Activated naive CD8-positive, alpha-beta T cell treated with anti-CD3 and anti-CD28 coated beads, Interleukin-2, amount 10 ng/mL, durations not matched to agents 7 days and 5 days (primary cell): ENCODE measurements around the gene CLSTN2. TPM values are rescaled to one million over a fixed set of nuclear protein-coding genes. Genes with fewer than 3 reads are reported as not detected.

Experiments used
- ATAC-seq: fragments of 150-1000 bp; cut with Tn5 transposase; one replicate; pipeline ENCODE4 v1.10.0; 2021; ENCODE audit warnings: low read depth, moderate library complexity
- POLR2A ChIA-PET: fragments of 350-600 bp; sonication (Branson Sonifier 250); formaldehyde crosslinking; loops from one replicate; lab custom pipeline; 2021; ENCODE audit warnings: antibody characterized with exemption; lab: Charles Lee
- DNase-seq: peaks from one replicate; pipeline ENCODE4 v3.0.0; 2021
- H3K27ac Mint-ChIP-seq: one replicate; pipeline ENCODE4 v1.8.0; 2022; ENCODE audit warnings: mild to moderate bottlenecking, mixed read lengths
- H3K27me3 Mint-ChIP-seq: one replicate; pipeline ENCODE4 v1.8.0; 2022; ENCODE audit warnings: mild to moderate bottlenecking, moderate library complexity, mixed read lengths
- H3K36me3 Mint-ChIP-seq: one replicate; pipeline ENCODE4 v1.8.0; 2021; ENCODE audit warnings: mild to moderate bottlenecking, mixed read lengths
- H3K4me1 Mint-ChIP-seq: one replicate; pipeline ENCODE4 v1.8.0; 2021; ENCODE audit warnings: mixed read lengths
- H3K4me3 Mint-ChIP-seq: one replicate; pipeline ENCODE4 v1.8.0; 2022; ENCODE audit warnings: mild to moderate bottlenecking, moderate library complexity, mixed read lengths
- H3K9me3 Mint-ChIP-seq: one replicate; pipeline ENCODE4 v1.8.0; 2021; ENCODE audit warnings: mixed read lengths
- total RNA-seq, 2 experiments: library from RNA; stranded (reverse); gene quantifications; one replicate each; pipeline ENCODE4 v1.2.3, GENCODE V29; 2021

Gene CLSTN2
- total RNA-seq, 2 experiments from 2014 or later = not detected

DNA sequence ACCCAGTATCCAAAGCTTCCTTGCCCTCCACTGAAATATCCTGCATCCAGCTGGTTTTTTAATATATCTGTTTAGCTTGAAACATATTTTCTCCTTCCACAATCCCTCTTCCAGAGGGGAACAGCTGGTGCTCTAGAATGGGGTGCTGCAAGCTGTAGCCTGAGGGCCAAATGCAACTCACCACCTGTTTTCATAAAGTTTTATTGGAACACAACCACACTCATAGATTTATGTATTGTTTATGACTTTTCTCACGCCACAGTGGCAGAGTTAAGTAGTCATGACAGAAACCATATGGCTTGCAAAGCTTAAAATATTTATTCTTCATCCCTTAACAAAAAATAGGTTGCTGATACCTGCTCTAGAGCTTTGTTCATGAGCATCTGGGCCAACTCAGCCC, 298.7 kb downstream of the CLSTN2 start:
- ATAC-seq = no peak
- no peaks in the 10 kb centered on the region for H3K4me1 Mint-ChIP-seq
- H3K27me3 Mint-ChIP-seq = no peaks in the 10 kb centered on the region
- H3K36me3 Mint-ChIP-seq = no peaks in the 10 kb centered on the region
- no peak overlapping the region for H3K4me3 Mint-ChIP-seq
- POLR2A ChIA-PET = no interaction called here
- no peak overlapping the region for H3K27ac Mint-ChIP-seq
- no peak for DNase-seq
- no peaks in the 10 kb centered on the region for H3K9me3 Mint-ChIP-seq

DNA sequence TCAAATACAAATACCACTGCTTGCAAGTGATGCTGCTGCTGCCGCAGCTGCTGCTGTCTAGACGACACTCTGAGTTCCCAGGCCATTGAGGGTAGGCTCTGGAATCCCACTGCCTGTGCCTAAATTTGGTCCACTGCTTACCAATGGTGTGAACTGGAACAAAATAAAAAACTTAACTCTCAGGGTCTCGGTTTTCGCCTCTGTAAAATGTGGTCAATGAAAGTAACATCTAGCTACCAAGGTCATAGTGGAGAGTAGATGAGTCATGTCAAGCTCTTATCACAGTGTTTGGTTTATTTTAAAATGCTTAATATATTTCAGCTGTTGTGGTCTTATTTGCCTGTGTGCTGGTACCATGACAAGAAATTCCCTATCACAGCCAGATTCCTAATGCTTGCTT, 299.3 kb downstream of the CLSTN2 start:
- no peak for DNase-seq
- Mint-ChIP-seq H3K9me3 (no peaks in the 10 kb centered on the region), H3K27ac (no peak overlapping the region), H3K4me3 (no peak overlapping the region), H3K36me3 (no peaks in the 10 kb centered on the region), H3K27me3 (no peaks in the 10 kb centered on the region), H3K4me1 (no peaks in the 10 kb centered on the region)
- no peak for ATAC-seq
- POLR2A ChIA-PET = no interaction called here

GRCh38 chr3:140236836-140237501, 302.0 kb downstream of the CLSTN2 start:
- ATAC-seq (no peak), DNase-seq (no peak)
- POLR2A ChIA-PET = no interaction called here
- Mint-ChIP-seq H3K27ac (no peak overlapping the region), H3K9me3 (no peaks in the 10 kb centered on the region), H3K27me3 (peaks cover 4% of the 10 kb centered on the region), H3K4me3 (no peak overlapping the region), H3K36me3 (no peaks in the 10 kb centered on the region), H3K4me1 (no peaks in the 10 kb centered on the region)

GRCh38 chr3:140238646-140239314, 303.8 kb downstream of the CLSTN2 start:
- no peak overlapping the region for H3K4me3 Mint-ChIP-seq
- no peak overlapping the region for H3K27ac Mint-ChIP-seq
- no peaks in the 10 kb centered on the region for H3K36me3 Mint-ChIP-seq
- H3K4me1 Mint-ChIP-seq = no peaks in the 10 kb centered on the region
- H3K9me3 Mint-ChIP-seq = no peaks in the 10 kb centered on the region
- POLR2A ChIA-PET = no interaction called here
- ATAC-seq (no peak), DNase-seq (no peak)
- peaks cover 4% of the 10 kb centered on the region for H3K27me3 Mint-ChIP-seq

- POLR2A ChIA-PET = no interaction called here
- ATAC-seq (no peak), DNase-seq (no peak)
- H3K27ac Mint-ChIP-seq = no peak overlapping the region
- peaks cover 4% of the 10 kb centered on the region for H3K27me3 Mint-ChIP-seq
- no peaks in the 10 kb centered on the region for H3K4me1 Mint-ChIP-seq
- no peaks in the 10 kb centered on the region for H3K36me3 Mint-ChIP-seq
- no peak overlapping the region for H3K4me3 Mint-ChIP-seq
- H3K9me3 Mint-ChIP-seq = no peaks in the 10 kb centered on the region
Observed at GRCh38 chr3:140242818-140243276, 307.9 kb downstream of the CLSTN2 start.

GRCh38 chr3:140243575-140243974, 308.6 kb downstream of the CLSTN2 start:
- no peak for ATAC-seq
- Mint-ChIP-seq H3K9me3 (no peaks in the 10 kb centered on the region), H3K36me3 (no peaks in the 10 kb centered on the region), H3K4me3 (no peak overlapping the region), H3K27ac (no peak overlapping the region), H3K4me1 (no peaks in the 10 kb centered on the region), H3K27me3 (peaks cover 4% of the 10 kb centered on the region)
- POLR2A ChIA-PET = no interaction called here
- DNase-seq = no peak

- ATAC-seq (no peak), DNase-seq (no peak)
- Mint-ChIP-seq H3K36me3 (no peaks in the 10 kb centered on the region), H3K27me3 (peaks cover 4% of the 10 kb centered on the region), H3K4me3 (no peak overlapping the region), H3K9me3 (no peaks in the 10 kb centered on the region), H3K4me1 (no peaks in the 10 kb centered on the region), H3K27ac (no peak overlapping the region)
- POLR2A ChIA-PET = no interaction called here
Observed at GRCh38 chr3:140244893-140245292, 309.9 kb downstream of the CLSTN2 start.

GRCh38 chr3:140246578-140246977, 311.6 kb downstream of the CLSTN2 start:
- Mint-ChIP-seq H3K9me3 (no peaks in the 10 kb centered on the region), H3K27ac (no peak overlapping the region), H3K4me1 (no peaks in the 10 kb centered on the region), H3K36me3 (no peaks in the 10 kb centered on the region), H3K27me3 (no peaks in the 10 kb centered on the region), H3K4me3 (no peak overlapping the region)
- POLR2A ChIA-PET = no interaction called here
- no peak for DNase-seq
- ATAC-seq = no peak

GRCh38 chr3:140247775-140248174, 312.8 kb downstream of the CLSTN2 start:
- no peaks in the 10 kb centered on the region for H3K36me3 Mint-ChIP-seq
- H3K27ac Mint-ChIP-seq = no peak overlapping the region
- no peak overlapping the region for H3K4me3 Mint-ChIP-seq
- H3K27me3 Mint-ChIP-seq = no peaks in the 10 kb centered on the region
- ATAC-seq = no peak
- no peaks in the 10 kb centered on the region for H3K4me1 Mint-ChIP-seq
- POLR2A ChIA-PET = no interaction called here
- DNase-seq = no peak
- H3K9me3 Mint-ChIP-seq = no peaks in the 10 kb centered on the region

DNA sequence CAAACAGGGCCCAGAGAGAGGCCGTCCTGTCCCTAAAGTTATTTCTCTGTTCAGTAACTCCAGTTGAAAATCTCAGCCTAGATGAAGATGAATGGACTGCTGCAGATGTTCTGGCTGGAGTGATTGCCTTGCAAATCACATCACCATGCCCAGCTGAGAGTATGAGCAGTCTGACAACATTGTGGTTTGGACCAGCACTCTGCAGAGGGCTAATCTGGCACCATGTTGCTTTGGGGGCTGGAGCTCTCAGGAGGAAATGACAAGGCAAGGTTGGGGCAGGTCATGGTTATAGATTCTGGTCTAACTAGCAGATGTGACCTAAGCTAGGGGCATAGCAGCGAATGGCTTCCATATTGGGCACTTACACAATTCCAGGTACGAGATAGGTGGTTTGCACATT, 314.2 kb downstream of the CLSTN2 start:
- POLR2A ChIA-PET = no interaction called here

GRCh38 chr3:140250010-140250855, 315.2 kb downstream of the CLSTN2 start:
- Mint-ChIP-seq H3K4me3 (no peak overlapping the region), H3K4me1 (no peaks in the 10 kb centered on the region), H3K36me3 (no peaks in the 10 kb centered on the region), H3K27me3 (no peaks in the 10 kb centered on the region), H3K27ac (no peak overlapping the region), H3K9me3 (no peaks in the 10 kb centered on the region)
- POLR2A ChIA-PET = no interaction called here
- DNase-seq = no peak
- no peak for ATAC-seq

More for the DNA sequence above, 314.2 kb downstream of the CLSTN2 start:
- no peak for DNase-seq
- Mint-ChIP-seq H3K9me3 (no peaks in the 10 kb centered on the region), H3K4me1 (no peaks in the 10 kb centered on the region), H3K27me3 (no peaks in the 10 kb centered on the region), H3K27ac (no peak overlapping the region), H3K4me3 (no peak overlapping the region), H3K36me3 (no peaks in the 10 kb centered on the region)
- no peak for ATAC-seq

DNA sequence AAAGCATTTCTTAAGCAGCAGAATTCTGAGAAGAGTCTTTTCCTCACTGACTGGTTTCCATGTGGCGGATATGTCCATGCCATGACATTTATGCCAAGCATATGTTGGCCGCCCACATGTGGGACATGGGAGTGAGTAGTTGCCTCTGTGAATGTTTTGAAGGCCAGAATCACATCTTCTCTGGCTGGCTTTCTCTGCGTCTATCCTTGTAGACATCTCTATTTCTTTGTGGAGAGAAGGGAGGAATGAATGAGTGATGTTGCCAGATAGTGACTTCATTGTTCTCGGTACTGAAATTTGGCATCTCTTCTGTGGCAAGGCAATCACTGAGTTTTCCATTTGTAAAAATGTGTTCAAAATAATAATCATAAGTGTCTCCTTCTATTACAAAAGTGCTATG, 316.0 kb downstream of the CLSTN2 start:
- no peak for ATAC-seq
- POLR2A ChIA-PET = no interaction called here
- H3K4me1 Mint-ChIP-seq = no peaks in the 10 kb centered on the region

GRCh38 chr3:140251678-140252077, 316.7 kb downstream of the CLSTN2 start:
- Mint-ChIP-seq H3K4me3 (no peak overlapping the region), H3K27me3 (no peaks in the 10 kb centered on the region), H3K4me1 (no peaks in the 10 kb centered on the region), H3K27ac (no peak overlapping the region), H3K36me3 (no peaks in the 10 kb centered on the region), H3K9me3 (no peaks in the 10 kb centered on the region)
- DNase-seq (no peak), ATAC-seq (no peak)
- POLR2A ChIA-PET = no interaction called here

More for the DNA sequence above, 316.0 kb downstream of the CLSTN2 start:
- Mint-ChIP-seq H3K36me3 (no peaks in the 10 kb centered on the region), H3K27me3 (no peaks in the 10 kb centered on the region), H3K9me3 (no peaks in the 10 kb centered on the region), H3K4me3 (no peak overlapping the region), H3K27ac (no peak overlapping the region)
- DNase-seq = no peak
